Caco-2 (cell line): Measurements from ENCODE around the gene RRP1. TPM values are rescaled to one million over a fixed set of nuclear protein-coding genes. Genes with fewer than 3 reads are reported as not detected.

Experiments
- BruUV-seq: library from RNA; stranded (reverse); fragments of 400-500 nt; replicated peaks from 2 replicates; lab custom pipeline; 2021; lab: Mats Ljungman, UMichigan
- CTCF ChIA-PET: fragments of 300-600 bp; sonication (Branson Sonifier 250); formaldehyde crosslinking; loops from one replicate; lab custom pipeline; 2022; ENCODE audit warnings: antibody characterized with exemption; lab: Charles Lee
- POLR2A ChIA-PET: fragments of 300-600 bp; sonication (Branson Sonifier 250); formaldehyde crosslinking; loops from one replicate; lab custom pipeline; 2022; ENCODE audit warnings: antibody characterized with exemption; lab: Charles Lee
- DNase-seq, 2 experiments: peaks; one replicate each; pipeline versions ENCODE4 v3.0.0 to v3.0.0-alpha.2; 2020 to 2022
- H3K27me3 ChIP-seq: replicated peaks from 2 replicates; pipeline ENCODE4 v1.6.0; 2011; ENCODE audit warnings: low read length; ENCODE audit not compliant: control insufficient read depth, insufficient read depth
- H3K36me3 ChIP-seq: 2 replicates; pipeline ENCODE4 v1.5.1; 2011; ENCODE audit warnings: low read length; ENCODE audit not compliant: control insufficient read depth, insufficient read depth
- H3K4me1 ChIP-seq: fragments of 250-450 bp; sonication (Bioruptor Pico); 2 replicates; pipeline ENCODE4 v1.5.1; 2020; ENCODE audit warnings: mild to moderate bottlenecking
- H3K4me3 ChIP-seq: 2 replicates; pipeline ENCODE4 v1.5.1; 2011; ENCODE audit warnings: low read depth, mild to moderate bottlenecking, control low read depth, low read length
- H3K9me3 ChIP-seq: fragments of 250-450 bp; sonication (Bioruptor Pico); 2 replicates; pipeline ENCODE4 v1.5.1; 2020; ENCODE audit warnings: mild to moderate bottlenecking, moderate library complexity
- H3K27ac Mint-ChIP-seq: one replicate; pipeline ENCODE4 v1.8.0; 2022; ENCODE audit warnings: mixed read lengths; ENCODE audit not compliant: unreplicated experiment
- H3K27me3 Mint-ChIP-seq: one replicate; pipeline ENCODE4 v1.8.0; 2022; ENCODE audit warnings: mixed read lengths; ENCODE audit not compliant: insufficient read depth, unreplicated experiment
- H3K36me3 Mint-ChIP-seq: one replicate; pipeline ENCODE4 v1.8.0; 2022; ENCODE audit warnings: mild to moderate bottlenecking, mixed read lengths; ENCODE audit not compliant: insufficient read depth, unreplicated experiment
- H3K4me1 Mint-ChIP-seq: one replicate; pipeline ENCODE4 v1.8.0; 2022; ENCODE audit warnings: low read depth, mixed read lengths; ENCODE audit not compliant: unreplicated experiment
- H3K4me3 Mint-ChIP-seq: one replicate; pipeline ENCODE4 v1.8.0; 2022; ENCODE audit warnings: mild to moderate bottlenecking, moderate library complexity, mixed read lengths; ENCODE audit not compliant: unreplicated experiment
- H3K9me3 Mint-ChIP-seq: one replicate; pipeline ENCODE4 v1.8.0; 2022; ENCODE audit warnings: mixed read lengths; ENCODE audit not compliant: unreplicated experiment
- CTCF ChIP-seq, 2 experiments: fragments of 200-600 bp in 1 of 2; IDR thresholded peaks; 1 replicate in 1 of 2; 2 replicates in 1 of 2; pipeline versions ENCODE4 v1.5.1 to v1.8.0; 2011 to 2022; ENCODE audit warnings: antibody characterized with exemption in 1 of 2, control low read depth in 1 of 2, inconsistent platforms in 1 of 2, low read depth in 1 of 2, low read length in 1 of 2, mild to moderate bottlenecking in 1 of 2, moderate library complexity in 1 of 2; ENCODE audit not compliant: insufficient read depth in 1 of 2, severe bottlenecking in 1 of 2, unreplicated experiment in 1 of 2
- intact Hi-C: fragments of 100-400 bp; cut with micrococcal nuclease; formaldehyde crosslinking; loops from one replicate; pipeline ENCODE4 v1.10.0; 2022; ENCODE audit not compliant: unreplicated experiment
- total RNA-seq: library from RNA; stranded (reverse); gene quantifications from 2 replicates; pipeline ENCODE4 v1.2.3, GENCODE V29; 2022

The RRP1 gene
- total RNA-seq, 1 experiment from 2014 or later: 52.8 TPM

GRCh38 chr21:43764576-43765495 lies 24.5 kb upstream of the RRP1 start:
- CTCF ChIA-PET: no interaction called here
- no peak overlapping the region for H3K27ac Mint-ChIP-seq
- peaks cover 20% of the 10 kb centered on the region for H3K4me1 Mint-ChIP-seq
- no TSS peak for BruUV-seq
- H3K4me3 Mint-ChIP-seq: no peak overlapping the region
- no peak for TF ChIP-seq CTCF (IDR thresholded peaks at IDR 0.05; ENCODE audit: insufficient read depth in 1 of 2, low read depth in 1 of 2, low read length in 1 of 2, severe bottlenecking in 1 of 2, unreplicated experiment in 1 of 2)
- H3K27me3 Mint-ChIP-seq: no peaks in the 10 kb centered on the region
- no peaks in the 10 kb centered on the region for H3K9me3 Mint-ChIP-seq
- Histone ChIP-seq H3K4me3 (no peak overlapping the region), H3K4me1 (peaks cover 25% of the 10 kb centered on the region), H3K9me3 (no peaks in the 10 kb centered on the region), H3K36me3 (no peaks in the 10 kb centered on the region), H3K27me3 (no peaks in the 10 kb centered on the region)
- DNase-seq: no peak
- peaks cover 91% of the 10 kb centered on the region for H3K36me3 Mint-ChIP-seq
- intact Hi-C loops: no loop called here
- POLR2A ChIA-PET: no interaction called here

GRCh38 chr21:43766734-43767497 lies 22.5 kb upstream of the RRP1 start:
- H3K36me3 ChIP-seq: no peaks in the 10 kb centered on the region
- H3K4me1 ChIP-seq: peaks cover 25% of the 10 kb centered on the region
- Mint-ChIP-seq H3K4me1 (peaks cover 20% of the 10 kb centered on the region), H3K36me3 (peaks cover 87% of the 10 kb centered on the region), H3K4me3 (no peak overlapping the region), H3K27ac (peak overlapping the region; percentile 97), H3K27me3 (no peaks in the 10 kb centered on the region), H3K9me3 (no peaks in the 10 kb centered on the region)
- CTCF ChIA-PET: no interaction called here
- no peak overlapping the region for H3K4me3 ChIP-seq
- DNase-seq: peak in 1 of 2 experiments; percentile 39
- POLR2A ChIA-PET: interaction anchor here (0.6 kb wide), 1 partner anchor 69 kb away, joined by 6 read pairs; no protein-coding TSS in a partner anchor
- TF ChIP-seq CTCF (IDR thresholded peaks at IDR 0.05; ENCODE audit: insufficient read depth in 1 of 2, low read depth in 1 of 2, low read length in 1 of 2, severe bottlenecking in 1 of 2, unreplicated experiment in 1 of 2): no peak
- no peaks in the 10 kb centered on the region for H3K9me3 ChIP-seq
- BruUV-seq: TSS peak; percentile 4
- intact Hi-C loops: no loop called here
- no peaks in the 10 kb centered on the region for H3K27me3 ChIP-seq

GRCh38 chr21:43767498-43767983 lies 21.8 kb upstream of the RRP1 start:
- Mint-ChIP-seq H3K36me3 (peaks cover 82% of the 10 kb centered on the region), H3K27ac (peak overlapping the region; percentile 97), H3K9me3 (no peaks in the 10 kb centered on the region), H3K4me1 (peaks cover 20% of the 10 kb centered on the region), H3K27me3 (no peaks in the 10 kb centered on the region), H3K4me3 (no peak overlapping the region)
- no TSS peak for BruUV-seq
- H3K4me1 ChIP-seq: peaks cover 25% of the 10 kb centered on the region
- H3K27me3 ChIP-seq: no peaks in the 10 kb centered on the region
- TF ChIP-seq CTCF (IDR thresholded peaks at IDR 0.05; ENCODE audit: insufficient read depth in 1 of 2, low read depth in 1 of 2, low read length in 1 of 2, severe bottlenecking in 1 of 2, unreplicated experiment in 1 of 2): no peak
- ChIA-PET POLR2A (interaction anchor here (0.6 kb wide), 1 partner anchor 70 kb away, joined by 6 read pairs; no protein-coding TSS in a partner anchor), CTCF (no interaction called here)
- no peak for DNase-seq
- no peaks in the 10 kb centered on the region for H3K36me3 ChIP-seq
- H3K4me3 ChIP-seq: no peak overlapping the region
- intact Hi-C loops: no loop called here
- H3K9me3 ChIP-seq: no peaks in the 10 kb centered on the region
